HepG2 (cell line): ENCODE results near the gene KLF9.

Experiments used
- ARID3A ChIP-seq: IDR thresholded peaks from 2 replicates; pipeline ENCODE4 v1.6.1; 2012; ENCODE audit warnings: low read depth, low read length, improper control_type of control experiment
- CTCF ChIP-seq: sonication (generic); formaldehyde crosslinking; IDR thresholded peaks from 2 replicates; pipeline ENCODE4 v1.5.0; 2020; ENCODE audit warnings: mild to moderate bottlenecking, missing genetic modification reagents, moderate library complexity
- EZH2 ChIP-seq: conservative IDR thresholded peaks from 2 replicates; pipeline ENCODE4 v1.6.1; 2012; ENCODE audit warnings: mild to moderate bottlenecking, low read depth, low read length, moderate library complexity
- FOXA1 ChIP-seq, 2 experiments: fragments of 450-650 bp in 1 of 2; sonication (generic) in 1 of 2; formaldehyde crosslinking in 1 of 2; IDR thresholded peaks; 2 replicates each; pipeline versions ENCODE4 v1.4.0 to v1.6.1; 2016 to 2020; ENCODE audit warnings: missing genetic modification reagents in 1 of 2
- SALL1 ChIP-seq: sonication (generic); formaldehyde crosslinking; IDR thresholded peaks from 2 replicates; pipeline ENCODE4 v1.8.0; 2022; ENCODE audit warnings: mild to moderate bottlenecking, missing genetic modification reagents
- SP4 ChIP-seq: sonication (generic); formaldehyde crosslinking; IDR thresholded peaks from 2 replicates; pipeline ENCODE4 v1.8.1; 2023; ENCODE audit warnings: mild to moderate bottlenecking, missing genetic modification reagents
- USF2 ChIP-seq, 2 experiments: sonication (generic) in 1 of 2; formaldehyde crosslinking in 1 of 2; IDR thresholded peaks; 2 replicates each; pipeline versions ENCODE4 v1.5.1 to v1.6.1; 2011 to 2020; ENCODE audit warnings: borderline replicate concordance in 1 of 2, low read depth in 1 of 2, low read length in 1 of 2, mild to moderate bottlenecking in 1 of 2, missing genetic modification reagents in 1 of 2, moderate library complexity in 1 of 2
- ZBTB26 ChIP-seq: IDR thresholded peaks from 2 replicates; pipeline ENCODE4 v1.6.1; 2016; ENCODE audit warnings: missing compliant biosample characterization, missing genetic modification reagents, borderline replicate concordance

- TF ChIP-seq EZH2 = no peak
- TF ChIP-seq ZBTB26 (CRISPR knock-in tag) = no peak
- no peak for TF ChIP-seq CTCF (CRISPR knock-in tag)
- no peak for TF ChIP-seq FOXA1 (IDR thresholded peaks at IDR 0.05)
- no peak for TF ChIP-seq FOXA1 (CRISPR knock-in tag; IDR thresholded peaks at IDR 0.05)
- TF ChIP-seq SP4 = no peak
- no peak for TF ChIP-seq ARID3A
- no peak for TF ChIP-seq USF2 (IDR thresholded peaks at IDR 0.05; ENCODE audit: low read depth, low read length)
- TF ChIP-seq USF2 (CRISPR knock-in tag; IDR thresholded peaks at IDR 0.05; ENCODE audit: borderline replicate concordance) = no peak
- TF ChIP-seq SALL1 (CRISPR knock-in tag) = no peak
These were observed 27.9 kb upstream of the KLF9 start for GRCh38 chr9:70442328-70442848.
